Measurements from ENCODE around the gene STARD10. TPM values are rescaled to one million over a fixed set of nuclear protein-coding genes. Genes with fewer than 3 reads are reported as not detected.

The STARD10 gene
- polyA plus RNA-seq, 3 donors: 49.3 to 142 (median 53.8) TPM

DNA sequence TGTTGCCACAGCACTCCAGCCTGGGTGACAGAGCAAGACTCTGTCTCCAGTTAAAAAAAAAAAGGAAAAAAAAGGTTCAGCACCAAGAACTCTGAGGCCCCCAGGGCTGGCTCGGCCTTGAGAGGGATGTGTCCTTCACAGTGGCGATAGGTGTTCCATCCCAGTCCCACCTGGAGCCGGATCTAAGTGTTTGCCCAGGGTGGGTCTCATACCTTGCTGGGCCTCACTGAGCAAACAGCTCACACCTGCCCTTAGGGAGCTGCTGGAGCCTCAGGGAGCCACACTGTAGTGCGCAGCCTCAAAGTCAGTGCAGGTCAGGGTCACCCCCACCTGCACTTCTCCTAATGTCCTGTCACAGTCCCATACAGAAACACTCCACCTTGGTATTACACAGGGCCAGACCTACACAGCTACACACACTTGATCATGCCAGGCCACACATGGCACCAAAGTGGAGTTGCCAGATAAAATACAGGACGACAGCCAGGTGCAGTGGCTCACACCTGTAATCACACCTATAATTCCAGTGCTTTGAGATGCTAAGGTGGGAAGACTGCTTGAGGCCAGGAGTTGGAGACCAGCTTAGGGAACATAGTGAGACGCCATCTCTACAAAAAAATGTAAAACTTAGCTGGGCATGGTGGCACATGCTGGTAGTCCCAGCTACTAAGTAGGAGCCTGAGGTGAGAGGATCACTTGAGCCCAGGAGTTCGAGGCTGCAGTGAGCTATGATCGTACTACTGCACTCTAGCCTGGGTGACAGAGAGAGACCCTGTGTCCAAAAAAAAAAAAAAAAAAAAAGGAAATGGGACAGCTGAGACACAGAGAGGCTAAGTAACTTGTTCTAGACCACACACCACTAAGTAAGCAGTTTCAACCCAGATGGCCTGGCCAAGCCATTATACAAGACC, 7.3 kb downstream of the STARD10 start:
- H3K27ac ChIP-seq (ENCODE audit: low read depth, low read length): no peak overlapping the region
- 59 to 90% (median 83%) methylated on average over 8 of the region's 8 CpGs for WGBS, 3 donors

GRCh38 chr11:72784662-72785061, 9.2 kb downstream of the STARD10 start:
- WGBS, 3 donors: 90 to 92% (median 91%) methylated on average over 10 of the region's 10 CpGs
- H3K27ac ChIP-seq (ENCODE audit: low read depth, low read length): no peak overlapping the region

GRCh38 chr11:72783144-72783905, 10.5 kb downstream of the STARD10 start:
- WGBS, 3 donors: 86 to 94% (median 93%) methylated on average over 2 of the region's 2 CpGs
- no peak overlapping the region for H3K27ac ChIP-seq (ENCODE audit: low read depth, low read length)

DNA sequence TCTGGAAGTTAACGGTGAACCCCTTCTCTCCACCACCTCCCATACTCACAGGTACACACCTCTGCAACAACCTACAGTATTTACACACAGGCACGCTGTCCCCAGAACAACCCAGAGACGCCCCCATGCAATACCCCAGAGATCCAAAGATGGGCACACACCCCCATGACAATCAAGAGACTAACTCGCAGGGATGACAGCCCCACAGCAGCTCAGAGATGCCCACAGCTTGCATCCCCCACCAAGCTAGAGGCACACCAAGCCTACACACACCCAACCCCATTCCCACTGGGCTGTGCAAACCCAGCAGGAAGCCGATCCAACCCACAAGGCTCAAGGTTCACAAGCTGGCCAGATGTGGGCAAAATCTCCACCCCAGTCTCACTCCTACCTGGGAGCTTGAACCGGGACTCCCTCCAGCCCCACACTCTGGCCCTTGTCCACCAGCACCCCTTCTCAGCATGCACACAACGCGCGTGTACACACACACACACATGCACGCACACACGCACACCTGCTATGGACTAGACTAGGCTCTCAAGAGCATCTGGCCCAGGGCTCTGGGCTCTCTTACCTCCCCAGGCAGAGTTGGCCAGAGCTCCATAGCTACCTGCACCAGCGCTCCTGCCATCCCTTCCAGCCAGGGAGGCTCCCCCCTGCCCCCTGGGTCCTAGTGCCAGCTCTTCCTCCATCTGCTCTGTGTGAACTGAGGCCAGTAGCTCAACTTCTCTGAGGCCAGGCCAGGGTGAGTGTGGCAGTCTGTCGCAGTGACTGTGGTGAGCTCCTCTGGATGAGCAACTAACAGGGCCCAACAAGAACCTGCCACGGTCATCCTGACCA, 11.5 kb downstream of the STARD10 start:
- no peak overlapping the region for H3K27ac ChIP-seq (ENCODE audit: low read depth, low read length)
- 40 to 62% (median 58%) methylated on average over 14 of the region's 14 CpGs for WGBS, 3 donors

DNA sequence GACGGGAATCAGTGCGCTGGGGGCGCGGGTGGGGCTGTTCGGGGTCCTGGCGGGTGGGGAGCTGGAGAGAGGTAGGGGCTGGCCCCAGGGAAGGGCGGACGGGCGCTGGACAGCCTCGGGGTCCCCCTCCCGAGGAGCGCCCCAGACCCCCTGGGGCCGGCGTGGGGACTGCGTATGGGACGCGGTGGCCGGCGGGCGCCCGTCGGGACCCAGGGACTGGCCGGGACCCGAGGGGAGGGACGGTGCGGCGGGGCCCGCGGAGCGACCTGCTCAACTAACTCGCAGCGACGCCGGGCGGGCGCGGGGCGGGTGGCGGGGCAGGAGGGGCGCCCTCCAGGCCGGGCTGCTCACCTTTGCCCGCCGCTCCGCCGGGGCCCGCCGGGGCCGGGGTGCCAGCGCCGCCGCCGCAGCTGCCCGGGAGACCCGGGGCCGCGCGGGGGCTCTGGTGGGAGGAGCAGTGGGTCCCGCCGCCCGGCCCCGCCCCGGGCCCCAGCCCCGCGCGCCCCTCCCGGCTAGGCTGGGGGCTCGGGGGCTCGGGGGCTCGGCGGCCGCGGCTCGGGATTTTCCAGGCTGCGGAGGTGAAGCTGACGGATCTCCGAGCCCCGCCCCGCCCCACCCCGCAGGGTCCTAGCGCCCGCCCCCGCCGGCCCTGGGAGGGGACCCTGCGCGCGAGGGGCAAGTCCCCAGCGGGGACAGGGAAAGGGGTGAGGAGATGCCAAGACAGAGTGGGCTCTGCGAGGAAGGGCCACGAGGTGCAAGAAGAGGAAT, 12.3 kb downstream of the STARD10 start:
- no peak overlapping the region for H3K27ac ChIP-seq (ENCODE audit: low read depth, low read length)
- WGBS, 3 donors: 2% methylated on average over 28 to 77 of the region's 89 CpGs

GRCh38 chr11:72781063-72781312, 12.9 kb downstream of the STARD10 start:
- no peak overlapping the region for H3K27ac ChIP-seq (ENCODE audit: low read depth, low read length)
- 16 to 29% (median 28%) methylated on average over 17 of the region's 17 CpGs for WGBS, 3 donors

DNA sequence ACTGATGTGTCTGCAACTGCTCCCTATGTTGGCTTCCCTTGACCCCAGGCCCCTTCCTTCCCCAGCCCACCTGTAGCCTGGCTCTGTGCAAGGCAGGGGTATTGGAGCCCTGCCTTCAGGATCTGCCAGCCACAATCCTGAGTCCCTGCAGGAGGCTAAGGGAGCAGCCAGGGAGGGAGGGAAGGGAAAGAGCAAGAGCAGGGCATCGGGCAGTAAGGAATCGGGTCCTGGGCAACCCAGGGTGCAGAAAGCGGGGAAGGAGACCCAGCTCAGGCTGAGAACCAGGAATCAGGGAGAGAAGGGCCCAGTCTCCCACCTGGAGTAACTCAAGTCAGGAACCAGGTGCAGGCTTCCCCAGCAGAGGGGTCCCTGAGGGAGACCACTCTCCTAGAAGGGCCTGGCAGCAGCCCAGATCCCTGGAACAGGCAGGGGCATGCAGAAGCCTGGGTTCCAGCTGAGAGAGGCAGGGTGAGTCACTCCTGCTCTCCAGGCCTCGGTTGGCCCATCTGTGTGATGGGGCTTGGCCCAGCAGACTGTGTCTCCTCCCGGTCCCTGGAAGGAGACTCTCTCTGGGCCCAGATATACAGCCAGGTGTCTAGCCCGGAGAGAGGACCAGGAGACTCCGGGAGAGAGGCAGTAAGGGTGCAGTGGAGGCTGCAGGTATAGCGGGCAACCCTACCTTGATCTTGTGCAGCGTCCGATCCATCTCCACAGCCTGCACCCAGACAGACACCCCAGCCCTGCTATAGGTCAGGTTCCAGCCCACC, 13.4 kb downstream of the STARD10 start:
- H3K27ac ChIP-seq (ENCODE audit: low read depth, low read length): no peak overlapping the region
- WGBS, 3 donors: 33 to 94% (median 92%) methylated on average over 10 of the region's 10 CpGs

GRCh38 chr11:72779495-72780128, 14.2 kb downstream of the STARD10 start:
- 66 to 95% (median 81%) methylated on average over 4 of the region's 4 CpGs for WGBS, 3 donors
- no peak overlapping the region for H3K27ac ChIP-seq (ENCODE audit: low read depth, low read length)

DNA sequence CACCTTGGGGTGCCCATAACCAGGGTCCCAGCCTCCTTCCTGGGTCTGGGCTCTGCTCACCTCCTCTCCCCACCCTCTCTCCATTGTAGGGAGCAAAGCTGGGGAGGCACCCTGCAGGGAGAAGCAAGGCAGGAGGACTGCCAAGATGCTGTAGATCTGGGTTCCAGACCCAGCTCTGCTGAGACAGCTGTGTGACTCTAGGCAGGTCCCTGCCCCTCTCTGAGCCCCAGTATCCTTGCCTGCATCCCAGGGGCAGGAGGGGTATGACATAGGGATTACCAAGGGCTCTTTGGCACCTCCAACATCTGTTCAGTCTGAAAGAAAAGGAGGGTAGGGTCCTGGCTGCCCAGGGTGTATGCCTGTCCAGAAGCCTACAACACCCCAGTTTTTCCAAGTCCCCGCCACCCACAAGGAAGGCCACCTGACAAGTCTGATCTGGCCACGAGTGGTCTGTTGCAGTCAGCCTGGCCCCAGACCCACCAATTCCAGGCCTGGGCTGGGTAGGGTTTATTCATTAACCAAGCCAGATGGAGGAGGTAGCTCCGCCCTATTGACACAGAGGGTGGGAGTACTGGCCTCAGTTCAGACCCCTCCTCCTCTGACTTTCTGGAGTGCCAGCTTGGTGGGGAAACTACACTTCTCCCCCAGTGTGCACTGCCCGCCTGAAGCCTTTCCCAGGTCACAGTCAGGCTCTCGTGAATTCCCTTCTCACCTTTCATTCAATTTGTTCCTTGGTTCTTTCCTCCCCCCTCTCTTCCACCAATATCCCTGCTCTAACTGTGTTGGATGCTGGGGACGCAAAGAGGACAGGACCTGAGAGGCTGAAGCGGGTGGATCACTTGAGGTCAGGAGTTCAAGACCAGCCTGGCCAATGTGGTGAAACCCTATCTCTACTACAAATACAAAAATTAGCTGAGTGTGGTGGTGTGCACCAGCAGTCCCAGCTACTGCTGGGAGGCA, 15.0 kb downstream of the STARD10 start:
- H3K27ac ChIP-seq (ENCODE audit: low read depth, low read length): no peak overlapping the region
- WGBS, 3 donors: 42 to 95% (median 90%) methylated on average over 7 of the region's 7 CpGs

GRCh38 chr11:72777755-72778278, 16.0 kb downstream of the STARD10 start:
- H3K27ac ChIP-seq (ENCODE audit: low read depth, low read length): no peak overlapping the region
- 18 to 88% (median 81%) methylated on average over 5 of the region's 5 CpGs for WGBS, 3 donors

GRCh38 chr11:72776844-72777754, 16.7 kb downstream of the STARD10 start:
- H3K27ac ChIP-seq (ENCODE audit: low read depth, low read length): no peak overlapping the region
- WGBS, 3 donors: 41 to 88% (median 83%) methylated on average over 6 to 7 of the region's 7 CpGs

DNA sequence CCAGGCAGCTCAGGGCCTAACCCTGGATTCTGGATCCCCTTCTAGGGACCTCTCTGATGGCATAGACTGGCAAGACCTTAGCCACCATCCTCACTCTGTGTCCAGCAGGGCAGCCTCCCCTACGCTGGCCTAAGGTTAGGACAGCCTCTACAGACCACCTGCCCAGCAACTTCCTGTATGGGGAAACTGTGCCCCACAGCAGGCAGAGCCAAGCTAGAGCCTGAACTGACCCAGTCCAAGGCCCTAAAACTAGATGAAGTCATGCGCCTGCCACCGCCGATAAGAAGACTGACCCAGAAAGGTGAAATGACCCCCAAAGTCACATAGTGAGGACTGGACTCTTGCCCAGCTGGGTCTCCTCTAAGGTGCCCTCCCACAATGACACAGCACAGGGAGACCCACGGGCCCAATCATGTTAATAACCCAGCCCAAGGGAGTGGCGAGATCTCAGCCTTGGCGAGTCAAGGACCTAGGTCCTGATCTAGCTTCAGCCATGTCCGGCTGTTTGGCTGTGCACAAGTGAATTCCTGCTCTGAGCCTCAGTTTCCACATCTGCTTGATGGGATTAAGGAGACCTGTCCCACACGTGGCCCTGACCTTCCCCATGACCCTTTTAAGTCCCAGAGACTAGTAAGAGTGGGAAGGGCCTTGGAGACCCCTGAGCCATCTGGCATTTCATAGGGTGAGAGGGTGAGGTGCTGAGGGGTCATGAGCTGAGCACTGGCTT, 17.6 kb downstream of the STARD10 start:
- 50 to 87% (median 85%) methylated on average over 9 of the region's 9 CpGs for WGBS, 3 donors
- H3K27ac ChIP-seq (ENCODE audit: low read depth, low read length): no peak overlapping the region

GRCh38 chr11:72775288-72776110, 18.3 kb downstream of the STARD10 start:
- H3K27ac ChIP-seq (ENCODE audit: low read depth, low read length): no peak overlapping the region
- 77 to 95% (median 94%) methylated on average over 7 of the region's 7 CpGs for WGBS, 3 donors
